HG02884 (cell line): Measurements from ENCODE around the gene TLN1.

Experiments
- ATAC-seq: cut with Tn5 transposase; IDR thresholded peaks from one replicate; pipeline ENCODE4 v1.9.1; 2021; ENCODE audit warnings: mild to moderate bottlenecking, moderate library complexity; ENCODE audit not compliant: unreplicated experiment

Gene TLN1

GRCh38 chr9:35708146-35708545 is 23.8 kb downstream of the TLN1 start:
- ATAC-seq, result no peak

DNA sequence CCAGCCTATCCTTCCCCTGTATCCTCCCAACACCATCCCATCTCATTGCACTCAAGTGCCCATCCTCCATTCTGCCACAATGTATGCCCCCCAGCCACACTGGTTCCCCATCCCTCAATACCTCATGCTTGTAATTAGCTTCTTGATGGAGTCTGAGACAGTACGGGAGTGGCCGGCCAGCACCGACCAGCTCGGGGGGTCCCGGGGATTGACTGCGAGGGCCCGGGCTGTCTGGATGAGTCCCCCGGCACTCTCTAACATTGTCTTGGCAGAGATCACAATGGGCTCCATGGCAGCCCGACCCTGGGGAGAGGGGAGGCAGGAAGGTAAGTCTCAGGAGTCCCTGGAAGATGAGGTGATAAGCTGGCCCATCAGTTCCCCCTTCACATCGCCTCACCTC is 25.0 kb downstream of the TLN1 start:
- no peak for ATAC-seq

DNA sequence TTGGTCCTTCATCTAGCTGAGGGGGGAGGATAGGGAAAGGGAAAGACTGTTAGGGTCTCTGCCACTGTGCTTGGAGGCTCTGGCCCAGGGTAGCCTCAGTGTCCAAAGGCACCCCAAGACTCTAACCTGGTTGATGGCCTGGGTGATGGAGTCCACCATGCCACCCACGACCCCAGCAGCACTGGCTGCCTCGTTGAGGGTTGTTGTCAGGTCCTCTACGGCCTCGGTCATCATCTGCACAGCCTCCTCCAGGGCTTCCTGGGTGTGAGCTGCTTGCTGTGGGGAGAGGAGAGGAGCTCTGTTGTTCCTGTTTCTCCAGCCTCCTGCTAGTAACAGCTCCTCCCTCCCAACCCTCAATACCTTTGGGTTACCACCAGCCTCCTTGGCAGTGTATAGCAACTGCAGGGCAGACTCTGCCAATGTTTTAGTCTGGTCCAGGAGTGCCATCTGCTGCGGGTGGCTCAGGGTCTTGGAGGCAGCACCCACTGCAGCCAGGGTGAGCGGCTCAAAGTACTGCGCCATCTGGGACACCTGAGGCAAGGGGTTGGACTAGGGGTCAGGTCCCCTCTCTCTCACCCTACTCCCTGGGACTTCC is 26.1 kb downstream of the TLN1 start:
- no peak for ATAC-seq

DNA sequence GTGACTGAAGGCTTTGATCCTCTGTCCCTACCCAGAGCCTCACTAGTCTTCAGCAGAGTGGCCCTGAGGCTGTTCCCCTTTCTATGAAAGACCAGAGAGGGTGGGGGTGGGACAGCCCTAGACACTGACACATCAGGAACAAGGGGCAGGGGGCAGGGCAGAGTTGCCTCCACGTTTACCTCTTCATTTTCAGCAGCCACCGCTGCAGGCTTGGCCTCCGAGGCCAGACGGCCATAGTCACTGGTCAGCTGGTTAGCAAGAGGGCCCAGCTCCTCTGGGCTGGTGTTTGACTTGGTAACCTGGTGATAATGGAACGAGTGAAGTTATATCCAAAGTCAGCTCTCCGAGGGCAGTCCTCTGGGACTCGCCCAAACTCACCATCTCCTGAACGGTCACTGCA is 26.6 kb downstream of the TLN1 start:
- no peak for ATAC-seq

DNA sequence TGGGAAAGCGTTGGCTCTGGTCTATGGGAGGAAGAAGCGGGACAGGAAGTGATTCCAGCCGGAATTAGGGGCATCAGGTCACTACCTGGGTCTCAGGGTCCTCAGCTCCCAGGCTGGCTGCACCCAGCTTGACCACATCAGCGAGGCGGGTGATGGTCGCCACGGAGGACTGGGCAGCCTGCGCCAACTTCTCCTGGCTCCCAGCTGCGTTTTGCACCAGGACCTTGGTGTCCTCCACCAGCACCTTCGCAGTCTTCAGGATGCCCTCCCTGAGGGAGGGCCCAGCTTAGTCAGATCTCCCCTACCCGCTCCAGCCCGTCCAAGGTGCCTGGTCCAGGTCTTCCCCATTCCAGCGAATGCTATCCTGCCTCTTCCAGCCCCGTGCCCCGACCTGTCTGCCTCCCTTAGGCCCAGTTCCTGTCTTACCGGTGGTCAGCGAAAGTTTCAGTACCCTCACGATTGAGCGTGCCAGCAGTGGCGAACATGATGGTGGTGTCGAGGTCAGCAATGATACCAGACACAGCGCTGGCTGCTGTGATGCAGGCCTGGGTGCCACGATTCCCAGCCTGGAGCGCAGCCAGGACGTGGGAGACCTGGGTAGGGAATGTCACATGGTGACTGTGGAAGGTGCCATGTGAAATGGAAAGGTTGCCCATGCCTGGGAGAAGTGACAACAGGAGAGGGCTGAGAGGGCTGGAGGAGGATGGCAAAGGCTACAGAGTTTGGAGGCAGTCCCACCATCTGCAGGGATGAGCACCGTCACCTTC is 27.9 kb downstream of the TLN1 start:
- ATAC-seq, result no peak

- no peak for ATAC-seq
These were observed 29.3 kb downstream of the TLN1 start for GRCh38 chr9:35702696-35703095.

DNA sequence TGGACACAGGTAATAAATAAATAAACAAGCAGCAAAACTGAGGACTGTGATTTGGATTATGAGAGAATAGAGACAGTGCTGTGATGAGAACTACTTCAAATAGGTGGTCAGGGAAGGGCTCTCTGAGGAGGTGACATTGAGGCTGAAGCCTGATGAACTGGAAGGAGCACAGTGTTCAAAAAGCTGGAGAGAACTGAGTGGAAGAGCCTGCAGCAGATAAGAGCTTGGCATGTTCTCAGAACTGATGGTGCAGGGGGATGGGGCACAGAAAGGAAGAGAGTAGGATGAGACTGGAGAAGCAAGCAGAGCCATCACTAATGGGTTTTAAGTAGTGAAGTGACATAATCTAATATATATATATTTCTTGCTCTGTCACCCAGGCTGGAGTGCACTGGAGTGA is 31.1 kb downstream of the TLN1 start:
- no peak for ATAC-seq

DNA sequence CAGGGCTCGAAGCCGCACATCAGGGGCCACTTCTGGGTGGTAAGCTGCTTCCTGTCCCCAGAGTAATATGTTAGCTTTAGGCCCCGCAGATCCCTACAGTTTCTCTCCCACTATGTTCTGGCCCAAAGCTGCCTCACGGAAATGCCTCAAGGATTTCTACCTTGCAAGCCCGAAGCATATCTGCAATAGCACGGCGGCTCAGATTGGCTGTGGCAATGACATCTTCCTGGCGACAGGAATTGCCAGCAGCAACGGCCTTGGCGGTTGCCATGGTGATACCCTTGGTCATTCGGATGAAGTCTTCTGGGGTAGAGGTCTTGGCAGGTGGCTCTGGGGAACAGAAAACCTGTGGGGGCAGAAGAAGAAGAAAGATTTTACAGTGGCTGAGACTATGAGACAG is 32.0 kb downstream of the TLN1 start:
- no peak for ATAC-seq

DNA sequence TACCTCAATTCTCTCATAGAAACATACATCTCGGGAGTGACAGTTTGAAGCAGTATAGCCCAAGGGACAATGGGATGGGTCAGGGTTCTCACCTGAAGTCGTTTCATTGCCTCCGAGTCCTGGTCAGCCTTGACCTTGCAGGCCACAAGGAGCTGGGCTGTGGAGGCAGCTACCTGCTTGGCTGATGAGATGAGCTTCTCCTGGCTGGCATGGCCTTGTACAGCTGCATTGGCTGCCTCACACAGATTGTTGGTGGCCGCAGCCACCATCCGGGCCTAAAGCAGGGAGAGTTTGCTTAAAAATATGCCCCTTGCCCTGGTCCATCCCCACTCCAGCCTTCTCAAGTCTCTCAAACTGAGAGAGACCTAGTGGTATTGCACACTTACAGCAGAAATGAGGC is 33.8 kb downstream of the TLN1 start:
- ATAC-seq, result no peak

GRCh38 chr9:35697486-35697885 is 34.5 kb downstream of the TLN1 start:
- ATAC-seq, result no peak

- no peak for ATAC-seq
These were observed 35.3 kb downstream of the TLN1 start for GRCh38 chr9:35696520-35697215.

DNA sequence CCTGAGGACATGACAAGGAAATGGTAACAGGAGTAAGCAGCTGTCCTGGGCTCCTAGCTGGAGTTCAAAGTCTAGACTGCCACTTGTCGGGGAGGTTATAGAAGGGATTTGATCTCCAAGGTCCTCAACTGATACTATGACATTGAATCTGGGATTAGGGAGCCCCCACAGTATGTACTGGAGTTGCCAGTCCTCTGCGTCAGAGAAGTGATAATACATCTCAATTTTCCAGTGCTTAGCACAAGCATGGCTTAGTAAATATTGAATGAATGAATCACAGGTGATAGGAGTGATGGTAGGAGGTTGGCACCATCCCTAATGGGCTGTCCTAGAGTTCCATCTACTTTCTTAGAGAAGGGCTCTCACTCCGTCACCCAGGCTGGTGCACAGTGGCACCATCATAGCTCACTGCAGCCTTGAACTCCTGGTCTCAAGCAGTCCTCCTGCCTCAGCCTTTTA is 36.0 kb downstream of the TLN1 start:
- ATAC-seq, result no peak

DNA sequence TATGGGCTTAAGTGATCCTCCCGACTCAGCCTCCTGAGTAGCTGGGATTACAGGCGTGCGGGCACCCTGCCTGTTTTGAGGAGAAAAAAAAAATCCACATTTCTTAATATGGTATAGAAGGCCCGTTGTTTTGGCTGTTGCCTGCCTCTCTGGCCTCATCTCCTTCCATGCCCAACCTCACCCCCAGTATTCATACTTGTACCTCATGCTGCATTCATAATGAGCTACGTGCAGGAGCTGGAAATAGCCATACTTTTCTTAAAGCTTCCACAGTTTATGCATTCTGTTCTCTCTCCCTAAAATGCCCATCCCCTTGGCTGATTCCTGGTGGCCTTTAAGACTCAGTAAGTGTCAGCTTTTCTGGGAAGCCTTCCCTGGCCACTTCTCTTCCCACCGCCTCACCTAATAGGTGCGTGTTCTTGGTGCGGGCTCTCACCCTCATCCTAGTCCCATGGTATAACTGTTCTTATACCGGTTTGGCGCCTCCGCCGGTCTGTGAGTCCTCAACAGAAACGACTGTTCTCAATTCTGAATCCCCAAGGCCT is 40.2 kb downstream of the TLN1 start:
- no peak for ATAC-seq

- no peak for ATAC-seq
These were observed 40.7 kb downstream of the TLN1 start for GRCh38 chr9:35691334-35691650.

DNA sequence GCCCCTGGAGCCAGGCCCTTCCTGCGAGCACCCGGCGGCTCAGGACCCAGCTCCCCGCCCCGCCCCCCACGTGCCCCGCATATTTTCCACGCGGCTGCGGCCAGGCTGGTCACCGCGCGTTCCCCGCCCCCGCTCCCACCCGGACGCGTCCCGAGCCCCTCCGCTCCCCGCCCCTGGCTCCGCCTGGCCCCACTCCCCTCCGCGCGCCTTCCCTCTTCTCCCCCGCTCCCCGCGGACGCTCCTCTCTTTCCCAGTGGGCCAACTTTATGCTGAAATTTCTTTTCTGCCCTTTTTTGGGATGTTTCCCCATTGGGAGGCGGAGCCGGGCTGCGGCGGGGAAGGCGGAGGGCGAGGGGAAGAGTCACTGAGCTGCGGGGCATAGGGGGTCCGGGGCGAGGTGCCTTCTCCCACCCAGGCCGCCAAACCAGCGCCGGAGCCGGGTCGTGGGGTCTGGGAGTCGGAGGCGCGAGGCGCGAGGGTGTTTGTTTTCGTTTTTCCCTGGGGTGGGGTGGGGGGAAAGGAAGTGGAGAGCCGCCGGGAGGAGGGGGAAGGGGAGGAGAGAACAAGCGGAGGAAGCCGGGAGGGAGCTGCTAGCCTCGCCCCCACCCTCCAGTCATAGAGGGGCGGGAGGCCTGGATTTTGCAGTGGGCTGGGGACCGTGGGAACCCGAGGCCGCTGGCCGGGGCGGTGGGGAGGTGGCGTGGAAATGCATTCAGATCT is 41.2 kb downstream of the TLN1 start:
- ATAC-seq, result no peak

- no peak for ATAC-seq
These were observed 41.7 kb downstream of the TLN1 start for GRCh38 chr9:35690294-35690613.

- ATAC-seq, result no peak
These were observed 42.3 kb downstream of the TLN1 start, which contains the start of gene TPM2 for GRCh38 chr9:35689542-35690293. TPM2 (minus strand) TSS chr9:35689925; CDS start chr9:35689817, 108 bp downstream.

DNA sequence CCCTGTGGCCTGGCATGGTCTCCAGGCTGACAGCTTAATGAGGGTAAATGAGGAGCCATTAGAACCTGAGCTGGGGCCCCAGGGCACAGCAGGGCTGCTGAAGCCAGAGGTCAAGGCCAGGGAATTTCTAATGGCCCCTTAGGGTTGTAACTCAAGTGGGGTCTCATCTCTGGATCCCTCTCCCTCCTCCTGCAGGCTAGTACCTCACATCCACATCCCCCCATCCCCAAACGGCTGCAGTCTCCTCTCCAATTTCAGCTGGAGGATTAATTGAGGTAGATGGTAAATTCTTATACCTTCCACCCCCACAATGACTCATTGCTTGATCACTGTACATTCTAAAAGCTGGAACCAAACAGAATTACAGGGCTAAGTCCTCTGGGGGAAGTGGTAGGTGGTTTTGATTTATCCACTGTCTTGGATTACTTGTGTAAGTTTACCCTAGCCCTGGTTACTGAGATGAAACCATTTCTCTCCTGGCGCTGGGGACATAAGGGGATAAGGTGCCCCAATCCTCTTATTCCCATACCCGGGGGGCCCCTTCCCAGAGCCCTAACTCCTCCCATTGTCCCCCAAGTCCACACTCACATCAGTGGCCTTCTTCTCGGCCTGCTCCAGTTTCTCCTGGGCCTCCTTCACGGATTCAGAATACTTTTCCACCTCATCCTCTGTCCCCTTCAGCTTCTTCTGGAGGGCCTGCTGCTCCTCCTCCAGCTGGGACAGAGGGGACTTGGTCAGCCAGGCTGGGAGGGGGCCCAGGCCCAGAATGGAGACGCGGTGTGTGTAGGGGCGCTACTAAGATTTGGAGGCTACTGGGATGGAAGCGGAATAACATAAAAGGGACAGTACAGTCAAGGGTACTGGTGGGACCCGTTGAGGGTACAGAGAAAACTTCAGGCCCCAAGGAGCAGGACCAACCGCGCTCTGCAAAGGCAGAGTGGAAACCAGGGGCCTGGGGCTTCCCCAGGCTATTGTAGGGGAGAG is 43.1 kb downstream of the TLN1 start:
- no peak for ATAC-seq

DNA sequence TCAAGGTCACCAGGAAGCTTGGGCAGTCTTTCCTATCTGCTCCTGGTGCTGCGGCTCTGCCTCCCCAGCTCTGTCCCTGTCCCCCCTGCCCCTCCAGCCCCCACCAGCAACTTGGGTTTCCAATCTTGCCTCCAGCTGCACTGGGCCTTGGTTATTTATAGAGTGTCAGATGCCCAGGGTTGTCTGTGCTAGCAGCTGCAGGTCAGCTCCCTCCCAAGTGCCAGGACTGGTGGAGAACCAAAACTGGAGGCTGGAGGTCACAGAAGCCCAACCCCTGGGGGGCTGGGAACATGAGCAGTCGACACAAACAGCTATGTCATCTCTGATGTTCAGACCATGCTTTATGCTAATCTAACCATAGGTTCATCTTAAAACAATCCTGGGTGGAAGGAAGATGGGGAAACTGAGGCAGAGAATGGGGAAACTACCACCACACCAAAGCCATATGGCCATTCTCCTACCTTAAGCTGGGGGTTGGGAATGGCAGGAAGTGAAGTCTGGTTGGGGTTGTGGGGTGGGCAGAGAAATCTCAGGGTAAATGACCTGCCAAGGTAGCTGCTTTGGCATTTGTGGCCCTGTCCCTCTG is 43.9 kb downstream of the TLN1 start:
- no peak for ATAC-seq
